DMS153 treated with DMSO at 0.1 percent for 48 hours (cell line): ENCODE results near the gene RNF7.
"Not testable (repeated sequence)": the region's sequence is repeated elsewhere in the genome, so short reads cannot be mapped to it uniquely, and the experiment has no call there.

Experiments
- DNase-seq: peaks from one replicate; lab custom pipeline; 2025; ENCODE audit not compliant: unreplicated experiment; lab: John Stamatoyannopoulos, UW

Gene RNF7

DNA sequence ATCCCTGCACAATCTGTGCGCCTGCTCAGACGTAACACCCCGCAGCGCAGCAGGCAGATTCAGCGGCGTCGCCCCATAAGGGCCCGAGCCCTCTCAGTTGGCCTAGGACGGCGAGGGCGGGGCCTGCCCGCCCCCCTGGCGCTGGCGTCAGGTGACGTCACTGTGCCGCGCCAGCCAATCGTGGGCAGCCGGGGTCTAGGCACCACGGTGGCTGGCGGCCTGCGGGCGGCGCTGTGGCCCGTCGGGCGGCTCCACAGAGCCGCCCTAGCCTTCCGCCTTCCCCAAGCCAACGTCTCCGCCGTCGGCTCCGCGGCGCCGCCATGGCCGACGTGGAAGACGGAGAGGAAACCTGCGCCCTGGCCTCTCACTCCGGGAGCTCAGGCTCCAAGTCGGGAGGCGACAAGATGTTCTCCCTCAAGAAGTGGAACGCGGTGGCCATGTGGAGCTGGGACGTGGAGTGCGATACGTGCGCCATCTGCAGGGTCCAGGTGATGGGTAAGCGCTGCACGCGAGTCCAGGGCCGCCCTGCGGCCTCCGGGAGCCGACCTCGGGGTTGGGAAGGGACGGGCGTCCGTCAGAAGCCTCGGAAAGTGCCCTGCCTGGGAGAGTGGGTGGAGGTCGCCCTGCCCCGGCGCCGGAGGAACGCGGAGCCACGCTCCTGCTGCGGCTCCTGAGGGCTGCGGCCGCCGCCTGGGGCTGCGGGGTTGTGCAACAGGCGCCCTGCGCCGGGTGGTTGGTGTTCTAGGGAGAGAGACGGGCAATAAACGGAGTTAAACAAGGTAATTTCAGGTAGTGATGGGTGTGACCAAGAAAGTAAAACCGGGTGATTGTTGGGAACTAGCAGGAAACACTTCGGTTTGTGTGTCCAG is at the start of gene RNF7:
Gene RNF7 (plus strand): TSS at position 277 of the 869 bp plus-strand sequence. CDS start 44 bp downstream, at position 321.
- peak; percentile 93 for DNase-seq

DNA sequence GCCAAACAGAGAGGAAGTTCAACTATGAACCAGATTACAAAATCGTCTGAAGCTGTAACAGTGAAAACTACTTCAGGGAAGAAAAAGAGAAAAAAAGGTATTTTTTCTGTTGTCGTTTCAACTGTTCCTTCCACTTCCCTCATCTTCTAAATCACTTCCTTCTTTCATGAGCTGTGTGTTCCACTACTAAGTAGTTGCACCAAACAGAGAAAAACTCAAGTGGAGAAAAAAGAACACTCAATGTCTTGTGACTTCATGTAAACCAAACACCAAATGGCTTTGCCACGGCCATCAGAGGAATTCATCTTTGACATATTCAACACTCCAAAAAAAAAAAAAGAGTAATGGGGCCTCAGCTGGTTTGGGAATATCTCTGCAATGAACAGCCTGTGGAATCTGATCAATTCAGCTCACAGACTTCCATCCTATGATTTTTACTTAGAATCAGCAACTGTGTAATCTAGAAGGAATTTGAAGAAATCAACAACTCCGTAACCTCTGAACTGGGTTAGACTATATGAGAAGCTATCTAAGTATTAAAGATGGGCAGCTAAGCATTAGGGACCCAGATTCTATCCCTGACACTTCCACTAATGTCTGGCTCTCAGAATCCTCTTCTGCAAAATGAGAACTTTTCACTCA is 47.5 kb upstream of the RNF7 start:
- no peak for DNase-seq

DNA sequence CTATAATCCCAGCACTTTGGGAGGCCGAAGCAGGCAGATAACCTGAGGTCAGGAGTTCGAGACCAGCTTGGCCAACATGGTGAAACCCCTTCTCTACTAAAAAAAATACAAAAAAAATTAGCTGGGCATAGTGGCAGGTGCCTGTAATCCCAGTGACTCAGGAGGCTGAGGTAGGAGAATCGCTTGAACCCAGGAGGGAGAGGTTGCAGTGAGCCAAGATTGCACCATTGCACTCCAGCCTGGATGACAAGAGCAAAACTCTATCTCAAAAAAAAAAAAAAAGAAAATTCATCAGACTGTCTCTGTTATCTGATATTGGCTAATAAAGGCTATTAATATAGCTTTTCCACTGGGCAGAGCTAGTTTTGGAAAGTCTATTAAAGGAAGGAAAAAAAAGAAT is 46.6 kb upstream of the RNF7 start:
- not testable (repeated sequence) for DNase-seq

DNA sequence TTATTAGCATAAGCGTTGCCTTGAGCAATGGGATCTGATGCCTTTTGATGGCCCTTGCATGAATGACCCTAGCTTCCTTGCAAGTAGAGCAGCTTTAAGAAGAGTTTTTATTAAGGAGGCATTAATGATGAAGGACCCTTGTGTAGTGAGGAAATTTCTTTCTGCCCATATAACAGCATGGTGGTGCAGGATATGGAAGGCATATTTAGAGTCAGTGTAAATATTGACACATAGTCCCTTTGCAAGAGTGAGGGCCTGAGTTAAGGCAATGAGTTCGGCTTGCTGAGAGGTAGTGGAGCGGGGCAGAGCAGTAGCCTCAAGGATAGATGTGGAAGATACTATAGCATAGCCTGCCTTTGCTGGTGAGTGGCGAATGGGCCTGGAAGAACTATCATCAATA is 45.1 kb upstream of the RNF7 start:
- not testable (repeated sequence) for DNase-seq

DNA sequence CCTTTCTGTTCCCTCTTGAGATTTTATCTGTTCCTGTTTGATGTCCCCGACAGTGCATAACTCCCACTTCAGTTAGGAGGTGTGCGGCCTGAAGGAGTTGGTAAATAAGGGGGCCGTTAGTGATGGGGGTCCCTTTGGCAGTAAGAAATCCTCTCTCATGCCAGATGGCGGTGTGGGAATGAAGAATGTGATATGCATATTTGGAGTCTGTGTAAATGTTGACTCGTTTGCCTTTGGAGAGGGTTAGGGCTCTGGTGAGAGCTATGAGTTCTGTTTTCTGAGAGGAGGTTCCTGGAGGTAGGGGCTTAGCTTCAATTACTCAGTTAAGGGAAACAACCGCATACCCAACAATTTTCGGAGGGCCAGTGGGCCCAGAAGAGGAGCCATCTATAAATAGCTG is 38.8 kb upstream of the RNF7 start:
- no peak for DNase-seq

DNA sequence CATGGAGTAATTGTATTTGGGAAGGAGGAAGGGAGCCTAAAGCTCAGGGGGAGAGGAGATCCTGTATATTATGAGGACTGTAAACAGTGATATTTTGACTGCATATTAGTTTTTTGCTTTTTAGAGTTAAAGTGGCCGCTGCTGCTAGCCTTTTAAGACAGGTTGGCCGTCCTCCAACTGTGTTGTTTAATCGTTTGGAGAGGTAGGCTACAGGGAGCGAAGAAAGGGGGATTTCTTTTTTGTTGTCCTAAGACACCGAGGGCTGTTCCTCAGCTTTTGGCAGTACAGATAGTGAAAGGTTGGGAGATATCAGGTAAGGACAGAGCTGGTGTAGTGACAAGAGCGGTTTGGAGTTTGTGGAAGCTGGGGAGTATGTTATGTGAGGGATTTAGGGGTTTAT is 38.2 kb upstream of the RNF7 start:
- no peak for DNase-seq

DNA sequence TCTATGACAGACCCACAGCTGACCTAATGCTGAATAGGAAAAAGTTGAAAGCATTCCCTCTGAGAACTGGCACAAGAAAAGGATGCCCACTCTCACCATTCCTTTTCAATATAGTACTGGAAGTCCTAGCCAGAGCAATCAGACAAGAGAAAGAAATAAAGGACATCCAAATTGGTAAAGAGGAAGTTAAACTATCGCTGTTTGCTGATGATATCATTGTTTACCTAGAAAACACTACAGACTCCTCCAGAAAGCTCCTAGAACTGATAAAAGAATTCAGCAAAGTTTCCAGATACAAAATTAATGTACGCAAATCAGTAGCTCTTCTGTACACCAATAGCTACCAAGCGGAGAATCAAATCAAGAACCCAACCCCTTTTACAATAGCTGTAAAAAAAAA is 34.7 kb upstream of the RNF7 start:
- not testable (repeated sequence) for DNase-seq

DNA sequence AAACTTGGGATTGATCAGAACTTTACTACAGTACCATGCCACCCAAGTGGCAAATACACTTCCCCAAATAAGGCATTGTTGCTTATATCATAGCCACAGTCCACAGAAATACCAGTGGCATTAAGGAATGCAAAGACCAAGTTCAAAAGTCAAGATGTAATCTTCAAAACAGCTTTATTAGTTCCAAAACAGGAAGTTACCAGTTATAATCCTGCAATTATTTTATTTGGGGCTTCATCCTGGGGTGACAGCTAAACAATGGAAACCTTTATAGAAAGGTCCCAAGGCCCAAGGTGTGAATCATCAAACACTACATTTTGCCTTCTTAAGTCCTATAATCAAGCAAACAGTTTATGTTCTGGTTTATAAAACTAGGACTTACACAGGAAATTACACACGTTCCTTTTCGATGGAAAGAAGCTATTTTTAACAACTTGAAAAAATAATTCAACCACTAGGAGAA is 30.3 kb upstream of the RNF7 start:
- DNase-seq = no peak

DNA sequence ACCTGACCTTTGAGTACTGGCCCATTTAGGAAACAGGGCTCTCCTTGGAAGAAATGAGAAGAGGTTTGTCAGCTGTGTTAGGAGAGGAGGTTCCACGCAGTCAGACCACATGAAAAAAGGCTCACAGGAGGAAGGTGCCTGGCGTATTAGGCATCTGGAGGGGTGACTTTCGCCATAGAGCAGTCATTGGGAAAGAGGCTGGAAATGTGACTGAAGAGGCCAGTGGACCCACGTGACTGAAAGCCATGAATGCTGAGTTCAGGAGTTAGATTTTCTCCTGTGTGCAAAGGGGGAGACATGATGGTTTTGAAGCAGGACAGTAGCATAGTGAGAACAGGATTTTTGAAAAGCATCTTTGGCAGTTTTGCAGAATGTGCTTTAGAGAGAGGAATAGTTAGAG is 29.7 kb upstream of the RNF7 start:
- DNase-seq = no peak

DNA sequence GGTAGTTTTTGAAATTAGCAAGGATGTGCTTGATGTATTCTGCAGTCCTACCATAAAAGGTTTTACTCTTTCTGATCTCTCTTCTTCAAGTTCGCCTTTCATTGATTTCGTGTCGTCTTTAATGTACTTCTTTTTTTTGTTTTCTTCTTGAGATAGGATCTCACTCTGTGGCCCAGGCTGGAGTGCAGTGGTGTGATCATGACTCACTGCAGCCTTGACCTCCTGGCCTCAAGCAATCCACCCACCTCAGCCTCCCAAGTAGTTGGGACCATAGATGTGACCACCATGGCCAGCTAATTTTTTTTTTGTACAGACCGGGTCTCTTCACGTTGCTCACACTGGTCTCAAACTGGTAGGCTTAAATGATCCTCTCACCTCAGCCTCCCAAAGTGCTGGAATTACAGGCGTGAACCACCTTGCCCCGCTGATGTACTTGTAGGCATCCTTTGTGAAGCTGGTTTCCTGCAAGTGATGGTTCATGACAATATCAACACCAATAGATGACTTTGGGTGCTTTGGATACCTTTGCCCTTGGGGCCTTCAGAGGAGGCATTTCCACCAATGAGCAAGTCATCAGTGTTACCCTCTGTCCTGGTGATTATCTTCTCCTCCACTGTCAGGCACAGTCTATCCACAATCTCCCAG is 28.9 kb upstream of the RNF7 start:
- no peak for DNase-seq

DNA sequence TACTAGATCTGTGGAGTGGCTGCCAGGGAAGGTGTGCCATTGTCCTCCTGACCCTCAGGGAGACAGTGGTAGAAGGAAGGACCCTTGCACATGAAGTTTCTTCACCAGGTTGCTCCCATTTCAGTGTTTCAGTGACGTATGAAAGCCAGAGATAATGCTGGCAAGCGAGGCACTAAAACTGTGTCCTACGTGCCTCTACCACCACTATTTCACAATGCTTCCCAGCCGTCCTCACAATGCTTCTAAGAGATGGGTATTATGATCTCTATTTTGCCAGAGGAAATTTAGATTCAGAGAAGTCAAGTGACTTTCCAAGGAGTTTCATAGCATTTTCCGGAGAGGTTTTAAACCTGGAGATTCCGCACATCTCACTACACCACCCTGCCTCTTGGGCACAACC is 28.0 kb upstream of the RNF7 start:
- DNase-seq = no peak

DNA sequence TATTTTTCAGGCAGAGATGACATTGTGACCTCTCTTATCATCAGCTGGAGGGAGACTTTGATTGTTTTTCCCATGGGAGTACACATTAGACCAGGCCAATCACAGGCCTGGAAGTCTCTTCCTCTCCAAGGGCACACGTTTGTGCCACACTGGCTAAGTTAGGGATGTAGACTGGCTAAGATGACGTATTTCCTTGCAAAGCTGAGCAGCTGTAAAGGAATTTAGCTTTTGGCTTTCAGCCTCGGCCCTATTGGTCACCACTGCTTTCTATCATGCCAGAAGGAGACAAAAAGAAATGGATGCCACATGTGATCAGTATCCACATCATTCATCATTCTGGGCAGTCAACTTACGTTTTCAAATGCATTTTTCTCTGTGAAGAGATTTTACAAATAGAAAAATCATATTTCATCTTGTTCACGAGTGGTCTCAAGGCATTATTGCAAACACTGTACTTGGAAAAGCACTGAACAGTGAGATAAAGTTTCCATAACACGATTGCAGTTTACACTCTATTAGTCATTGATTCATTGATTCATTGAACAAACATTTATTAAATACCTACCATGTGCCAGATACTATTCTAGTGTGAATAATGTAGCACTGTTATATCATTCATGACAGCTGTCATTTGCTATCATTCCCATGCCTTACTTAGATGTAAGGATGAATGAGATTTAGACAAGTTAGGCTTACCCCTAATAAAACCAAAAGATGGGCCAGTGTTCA is 27.0 kb upstream of the RNF7 start:
- no peak for DNase-seq

DNA sequence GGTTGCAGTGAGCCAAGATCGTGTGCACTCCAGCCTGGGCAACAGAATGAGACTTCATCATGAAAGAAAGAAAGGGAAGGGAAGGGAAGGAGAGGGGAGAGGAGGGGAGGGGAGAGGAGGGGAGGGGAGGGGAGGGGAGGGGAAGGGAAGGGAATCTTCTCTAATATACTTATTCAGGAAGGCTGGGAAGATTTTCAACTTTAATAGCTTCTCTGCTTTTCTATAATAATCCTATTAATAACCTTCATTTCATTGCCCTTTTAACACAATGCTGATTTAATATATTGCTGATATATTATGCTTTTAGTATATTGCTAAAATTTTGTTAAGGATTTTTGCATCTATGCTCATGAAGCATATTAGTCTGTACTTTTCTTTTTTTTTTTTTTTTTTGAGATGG is 23.4 kb upstream of the RNF7 start:
- no peak for DNase-seq

DNA sequence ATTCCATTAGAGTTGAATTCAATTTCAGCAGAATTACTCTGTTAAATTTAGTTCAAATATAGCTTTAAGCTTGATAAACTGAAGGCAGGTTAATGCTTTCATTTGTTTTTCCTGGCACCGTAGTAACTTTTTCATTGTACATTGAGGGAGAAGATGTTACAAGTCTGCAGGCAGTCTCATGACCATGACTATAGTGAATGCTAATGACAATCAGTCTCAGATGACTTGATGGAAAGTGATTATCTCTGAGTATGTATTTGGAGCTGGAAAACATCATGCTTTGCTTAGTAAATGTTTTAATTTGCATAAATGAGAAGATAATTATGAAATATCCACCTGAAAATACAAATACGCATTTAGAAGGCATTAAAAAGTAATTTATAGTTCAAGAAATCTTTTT is 16.0 kb upstream of the RNF7 start:
- no peak for DNase-seq

DNA sequence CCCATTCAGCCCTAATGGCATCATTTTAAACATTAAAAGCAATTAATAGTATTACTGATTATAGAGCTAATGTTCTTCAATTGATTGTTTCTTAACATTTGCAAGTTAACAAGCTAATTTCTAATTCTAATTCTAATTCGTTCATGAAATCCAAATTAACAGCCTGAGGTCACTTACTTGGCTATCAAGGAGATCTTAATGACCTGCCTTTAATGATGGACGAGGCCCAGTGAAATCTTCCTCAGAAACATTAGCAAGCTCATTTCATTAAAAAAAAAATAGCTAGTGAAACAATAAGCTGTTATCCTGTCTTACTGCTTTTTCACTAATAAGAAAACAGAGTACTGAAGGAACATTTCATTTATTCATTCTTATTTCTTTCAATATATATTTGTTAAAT is 15.4 kb upstream of the RNF7 start:
- DNase-seq = no peak

DNA sequence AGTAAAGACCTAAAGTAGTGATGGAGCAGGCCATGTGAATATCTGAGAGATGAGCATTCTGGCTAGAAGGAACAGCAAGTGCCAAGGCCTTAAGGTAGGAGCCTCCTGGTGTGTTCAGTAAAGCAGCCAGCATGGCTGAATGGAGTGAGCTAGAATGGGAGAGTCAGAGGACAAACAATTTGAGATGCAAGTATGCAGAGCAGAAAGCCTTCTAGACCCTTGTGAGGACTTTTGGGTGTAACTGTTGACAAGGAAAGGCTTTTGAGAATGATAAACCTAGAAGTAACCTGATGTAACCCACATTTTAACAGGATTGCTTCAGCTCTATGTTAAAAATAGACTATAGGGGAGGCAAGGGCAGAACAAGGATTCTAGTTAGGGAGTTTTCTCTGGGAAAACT is 14.8 kb upstream of the RNF7 start:
- no peak for DNase-seq

DNA sequence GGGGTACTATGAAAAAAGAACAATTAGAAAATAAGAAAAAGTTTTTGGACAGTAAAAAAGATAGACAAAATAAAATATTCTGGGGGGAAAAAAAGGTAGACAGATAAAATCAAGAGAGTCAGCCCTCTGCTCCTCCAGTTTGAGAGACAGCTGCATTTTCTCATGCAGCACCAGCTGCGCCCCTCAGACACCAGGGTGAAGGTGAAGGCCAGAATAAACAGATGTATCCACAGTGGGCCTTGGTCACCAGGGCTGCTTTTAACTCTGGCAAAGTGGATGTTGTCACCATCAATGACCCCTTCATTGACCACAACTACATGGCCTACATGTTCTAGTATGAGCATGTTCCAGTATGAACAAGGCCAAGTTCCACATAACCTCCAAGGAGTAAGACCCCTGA is 13.9 kb upstream of the RNF7 start:
- no peak for DNase-seq

DNA sequence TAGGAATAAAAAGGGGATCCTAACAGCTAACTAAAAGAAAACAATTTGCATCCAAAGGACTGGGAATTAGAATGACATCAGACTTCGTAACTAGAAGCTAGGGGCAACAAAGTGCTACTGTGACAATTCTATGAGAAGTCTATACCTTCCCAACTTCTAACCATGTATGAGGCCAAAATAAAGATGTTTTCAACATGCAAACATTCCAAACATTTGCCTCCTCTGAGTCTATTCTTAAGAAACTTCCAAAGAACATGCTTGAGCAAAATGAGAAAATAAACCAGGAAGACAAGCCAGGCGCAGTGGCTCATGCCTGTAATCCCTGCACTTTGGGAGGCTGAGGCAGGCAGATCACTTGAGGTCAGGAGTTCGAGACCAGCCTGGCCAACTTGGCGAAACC is 13.1 kb upstream of the RNF7 start:
- no peak for DNase-seq

DNA sequence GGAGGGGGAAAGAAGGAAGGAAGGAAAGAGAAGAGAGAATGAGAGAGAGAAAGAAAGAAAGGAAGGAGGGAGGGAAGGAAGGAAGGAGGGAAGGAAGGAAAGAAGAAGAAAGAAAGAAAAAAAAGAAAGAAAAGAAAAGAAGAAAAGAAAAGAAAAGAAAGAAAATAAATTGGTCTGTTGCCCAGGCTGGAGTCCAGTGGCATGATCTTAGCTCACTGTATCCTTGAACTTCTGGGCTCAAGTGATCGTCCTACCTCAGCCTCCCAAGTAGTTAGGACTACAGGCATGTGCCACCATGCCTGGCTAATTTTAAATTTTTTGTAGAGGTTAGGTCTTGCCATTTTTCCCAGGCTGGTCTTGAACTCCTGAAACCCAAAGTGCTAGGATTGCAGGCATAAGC is 11.6 kb upstream of the RNF7 start:
- no peak for DNase-seq

DNA sequence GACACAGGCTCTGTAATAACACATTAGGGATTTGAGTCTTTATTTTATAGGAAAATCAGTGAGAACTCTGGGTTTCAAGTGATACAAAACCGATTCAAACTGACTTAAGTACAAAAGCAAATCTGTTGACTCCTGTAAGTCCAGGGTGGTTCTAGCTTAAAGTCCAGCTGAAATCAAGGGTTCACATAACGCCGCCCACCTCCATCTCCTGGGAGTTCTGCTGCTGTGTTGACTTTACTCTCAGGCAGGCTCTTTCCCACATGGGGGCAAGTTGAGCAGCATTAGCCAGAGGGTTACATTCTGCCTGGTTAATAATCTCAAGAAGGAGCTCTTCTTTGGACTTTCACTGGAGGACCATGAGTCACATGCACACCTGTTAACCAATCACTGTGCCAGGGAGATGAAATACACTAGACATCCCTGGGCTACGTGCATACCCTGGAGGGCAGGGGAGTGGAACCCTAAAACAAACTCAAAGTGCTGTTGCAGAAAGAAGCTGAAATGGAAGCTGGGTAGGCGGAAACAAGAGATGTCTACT is 9.7 kb upstream of the RNF7 start:
- no peak for DNase-seq

DNA sequence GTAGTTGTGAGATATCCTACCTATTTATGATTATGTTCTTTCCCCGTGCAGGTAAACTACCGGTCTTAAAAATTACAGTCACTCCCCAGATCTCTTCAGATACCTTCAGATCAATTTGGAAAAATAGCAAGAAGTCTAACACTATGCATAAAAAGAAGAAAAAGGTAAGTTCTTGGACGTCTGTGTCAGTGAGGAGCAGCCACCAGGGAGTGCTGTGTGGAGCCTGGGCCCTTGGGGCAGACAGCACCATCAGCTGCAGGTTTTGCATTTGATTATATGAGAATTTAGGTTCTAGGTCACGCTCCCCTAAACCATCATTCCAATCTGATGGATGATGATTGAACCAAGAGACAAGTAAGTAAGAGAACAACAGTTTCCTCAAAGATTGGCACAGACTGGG is 8.9 kb upstream of the RNF7 start:
- no peak for DNase-seq
